DOHH2 (cell line): ENCODE measurements around the gene PLVAP.

Experiments
- CTCF ChIP-seq: fragments of 200-600 bp; sonication (generic); IDR thresholded peaks from one replicate; pipeline ENCODE4 v1.5.1; 2014; ENCODE audit warnings: antibody characterized with exemption, mild to moderate bottlenecking, low read depth, low read length; ENCODE audit not compliant: poor library complexity, severe bottlenecking
- EZH2phosphoT487 ChIP-seq: fragments of 200-600 bp; sonication (generic); IDR thresholded peaks from 2 replicates; pipeline ENCODE4 v1.6.1; 2017; ENCODE audit warnings: borderline replicate concordance, mild to moderate bottlenecking, antibody characterized with exemption, low read length, moderate library complexity, mixed read lengths

DNA sequence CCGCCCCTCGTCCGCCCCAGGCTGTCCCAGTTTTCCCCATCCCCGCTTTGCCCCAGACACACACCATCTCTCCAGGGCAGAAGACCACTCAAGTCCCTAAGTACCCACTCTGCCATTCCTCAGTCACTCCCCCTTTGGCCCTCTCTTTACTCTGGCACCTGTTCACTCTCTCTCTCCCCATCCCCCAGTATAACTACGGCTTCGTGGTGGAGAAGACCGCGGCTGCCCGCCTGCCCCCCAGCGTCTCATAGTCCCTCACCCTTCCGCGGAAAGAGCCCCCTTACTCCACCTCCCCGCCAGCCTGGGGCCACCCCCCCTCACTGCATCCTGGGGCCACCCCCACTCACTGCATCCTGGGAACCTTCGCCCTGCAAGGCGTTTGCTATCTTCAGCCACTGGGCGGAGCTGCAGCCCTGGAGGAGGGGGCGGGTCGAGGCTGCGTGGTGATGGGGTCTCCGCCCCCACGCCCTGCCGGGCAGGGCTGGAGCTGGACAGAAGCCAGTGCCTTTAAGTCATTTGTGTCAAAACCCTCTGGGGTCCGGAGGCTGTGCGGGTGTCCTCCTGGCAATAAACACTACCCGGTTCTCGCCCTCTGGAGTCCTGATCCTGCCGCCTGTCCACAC, 47.7 kb upstream of the PLVAP start:
- TF ChIP-seq CTCF = peak; percentile 77
- no peak for TF ChIP-seq EZH2phosphoT487
